Measurements from ENCODE around the gene TLN1. TPM values are rescaled to one million over a fixed set of nuclear protein-coding genes. Genes with fewer than 3 reads are reported as not detected.

The TLN1 gene
- total and polyA plus RNA-seq, 8 donors, result 152 to 471 (median 191) TPM

GRCh38 chr9:35738924-35739323 lies 6.9 kb upstream of the TLN1 start:
- no peak overlapping the region for H3K27ac ChIP-seq
- intact Hi-C loops (cut with DNase I), result no loop called here
- no peak for ATAC-seq
- no peak for TF ChIP-seq CTCF (IDR thresholded peaks at IDR 0.05)
- no peak overlapping the region for H3K4me3 ChIP-seq
- peaks cover under 1 to 26% of the 10 kb centered on the region in 2 donors for H3K4me1 ChIP-seq
- peaks cover 6 to 99% of the 10 kb centered on the region in 2 donors for H3K36me3 ChIP-seq
- no peaks in the 10 kb centered on the region for H3K27me3 ChIP-seq
- H3K9me3 ChIP-seq, result no peaks in the 10 kb centered on the region
- DNase-seq, result no peak

- H3K27ac ChIP-seq, result no peak overlapping the region
- no peaks in the 10 kb centered on the region for H3K9me3 ChIP-seq
- no peaks in the 10 kb centered on the region for H3K27me3 ChIP-seq
- no peak overlapping the region for H3K4me3 ChIP-seq
- no peak for TF ChIP-seq CTCF (IDR thresholded peaks at IDR 0.05)
- intact Hi-C loops (cut with DNase I), result no loop called here
- no peak for ATAC-seq
- peaks cover 8 to 26% of the 10 kb centered on the region in 2 donors for H3K4me1 ChIP-seq
- peaks cover 3 to 91% of the 10 kb centered on the region in 2 donors for H3K36me3 ChIP-seq
- DNase-seq, result no peak
These were observed 6.2 kb upstream of the TLN1 start for GRCh38 chr9:35738186-35738585.

- DNase-seq, result no peak
- H3K9me3 ChIP-seq, result no peaks in the 10 kb centered on the region
- no peak overlapping the region for H3K4me3 ChIP-seq
- H3K36me3 ChIP-seq, result peaks cover 0 to 81% of the 10 kb centered on the region in 2 donors
- H3K4me1 ChIP-seq, result peaks cover 10 to 28% of the 10 kb centered on the region in 2 donors
- no peak overlapping the region for H3K27ac ChIP-seq
- TF ChIP-seq CTCF (IDR thresholded peaks at IDR 0.05), result no peak
- no peaks in the 10 kb centered on the region for H3K27me3 ChIP-seq
- intact Hi-C loops (cut with DNase I), result no loop called here
- no peak for ATAC-seq
These were observed 5.1 kb upstream of the TLN1 start for GRCh38 chr9:35737143-35737542.

GRCh38 chr9:35736201-35736633 lies 4.2 kb upstream of the TLN1 start:
- peak overlapping the region in 1 of 2 donors; percentile 11 for H3K27ac ChIP-seq
- ATAC-seq, result peak; percentile 17

GRCh38 chr9:35734096-35734495 lies 2.1 kb upstream of the TLN1 start:
- Histone ChIP-seq H3K27ac (no peak overlapping the region), H3K36me3 (peaks cover 0 to 51% of the 10 kb centered on the region in 2 donors), H3K4me1 (peaks cover 29 to 49% of the 10 kb centered on the region in 2 donors), H3K9me3 (no peaks in the 10 kb centered on the region), H3K27me3 (no peaks in the 10 kb centered on the region), H3K4me3 (no peak overlapping the region)
- ATAC-seq, result no peak
- intact Hi-C loops (cut with DNase I), result no loop called here
- no peak for DNase-seq
- TF ChIP-seq CTCF (IDR thresholded peaks at IDR 0.05), result no peak

More at GRCh38 chr9:35736201-35736633, 4.2 kb upstream of the TLN1 start:
- H3K36me3 ChIP-seq, result peaks cover 0 to 72% of the 10 kb centered on the region in 2 donors
- peak in 2 of 4 donors; percentile 56 to 73 for DNase-seq
- peaks cover 10 to 28% of the 10 kb centered on the region in 2 donors for H3K4me1 ChIP-seq
- no peaks in the 10 kb centered on the region for H3K27me3 ChIP-seq
- peak; percentile 68 to 78 for TF ChIP-seq CTCF (IDR thresholded peaks at IDR 0.05)
- intact Hi-C loops (cut with DNase I), result no loop called here
- H3K4me3 ChIP-seq, result no peak overlapping the region
- no peaks in the 10 kb centered on the region for H3K9me3 ChIP-seq
